GM18526 (cell line): ENCODE data around the gene RASGEF1B.

ENCODE experiments used
- POLR2A ChIP-seq: IDR thresholded peaks from 3 replicates; pipeline ENCODE4 v1.6.1; 2011; ENCODE audit not compliant: insufficient read length; ENCODE audit errors: extremely low read depth

The RASGEF1B gene

GRCh38 chr4:81505004-81505598 lies 33.4 kb upstream of the RASGEF1B start:
- TF ChIP-seq POLR2A = no peak

GRCh38 chr4:81504112-81505003 lies 32.7 kb upstream of the RASGEF1B start:
- TF ChIP-seq POLR2A = no peak

GRCh38 chr4:81503586-81503985 lies 31.9 kb upstream of the RASGEF1B start:
- TF ChIP-seq POLR2A = no peak

- no peak for TF ChIP-seq POLR2A
Measured at GRCh38 chr4:81502564-81502963, 30.9 kb upstream of the RASGEF1B start.

GRCh38 chr4:81499840-81500239 lies 28.1 kb upstream of the RASGEF1B start:
- no peak for TF ChIP-seq POLR2A

GRCh38 chr4:81498551-81499099 lies 26.9 kb upstream of the RASGEF1B start:
- no peak for TF ChIP-seq POLR2A

- TF ChIP-seq POLR2A = no peak
Measured at GRCh38 chr4:81498046-81498445, 26.3 kb upstream of the RASGEF1B start.

- no peak for TF ChIP-seq POLR2A
Measured at GRCh38 chr4:81495345-81495744, 23.6 kb upstream of the RASGEF1B start.

GRCh38 chr4:81494031-81494431 lies 22.3 kb upstream of the RASGEF1B start:
- TF ChIP-seq POLR2A = no peak

- TF ChIP-seq POLR2A = no peak
Measured at GRCh38 chr4:81492606-81493230, 21.0 kb upstream of the RASGEF1B start.

- TF ChIP-seq POLR2A = no peak
Measured at GRCh38 chr4:81491943-81492342, 20.2 kb upstream of the RASGEF1B start.

GRCh38 chr4:81490403-81491160 lies 18.9 kb upstream of the RASGEF1B start:
- TF ChIP-seq POLR2A = no peak

- no peak for TF ChIP-seq POLR2A
Measured at GRCh38 chr4:81486502-81486901, 14.8 kb upstream of the RASGEF1B start.

GRCh38 chr4:81485310-81485980 lies 13.7 kb upstream of the RASGEF1B start:
- TF ChIP-seq POLR2A = no peak
